ENCODE measurements around the gene NUMA1.
A peak's percentile ranks its signal among the peaks of the same experiment; 100 is the strongest.

NUMA1 gene

GRCh38 chr11:71979602-71980001 lies 100.7 kb downstream of the NUMA1 start:
- TF ChIP-seq CTCF (IDR thresholded peaks at IDR 0.05; ENCODE audit: extremely low read depth, missing control alignments) = no peak
- DNase-seq (ENCODE audit: low spot score) = no peak

- TF ChIP-seq CTCF (IDR thresholded peaks at IDR 0.05; ENCODE audit: extremely low read depth, missing control alignments) = no peak
- DNase-seq (ENCODE audit: low spot score) = no peak
Measured at GRCh38 chr11:71979094-71979493, 101.2 kb downstream of the NUMA1 start.

- TF ChIP-seq CTCF (IDR thresholded peaks at IDR 0.05; ENCODE audit: extremely low read depth, missing control alignments) = peak; percentile 31
- no peak for DNase-seq (ENCODE audit: low spot score)
Measured at GRCh38 chr11:71977743-71978418, 102.5 kb downstream of the NUMA1 start.

GRCh38 chr11:71977090-71977489 lies 103.3 kb downstream of the NUMA1 start:
- TF ChIP-seq CTCF (IDR thresholded peaks at IDR 0.05; ENCODE audit: extremely low read depth, missing control alignments) = no peak
- no peak for DNase-seq (ENCODE audit: low spot score)

- DNase-seq (ENCODE audit: low spot score) = no peak
- no peak for TF ChIP-seq CTCF (IDR thresholded peaks at IDR 0.05; ENCODE audit: extremely low read depth, missing control alignments)
Measured at GRCh38 chr11:71976551-71976950, 103.8 kb downstream of the NUMA1 start.

- no peak for DNase-seq (ENCODE audit: low spot score)
- no peak for TF ChIP-seq CTCF (IDR thresholded peaks at IDR 0.05; ENCODE audit: extremely low read depth, missing control alignments)
Measured at GRCh38 chr11:71971680-71972079, 108.7 kb downstream of the NUMA1 start.

GRCh38 chr11:71964641-71965040 lies 115.7 kb downstream of the NUMA1 start:
- no peak for DNase-seq (ENCODE audit: low spot score)
- no peak for TF ChIP-seq CTCF (IDR thresholded peaks at IDR 0.05; ENCODE audit: extremely low read depth, missing control alignments)
